ENCODE data around the gene UBE2K. TPM values are rescaled to one million over a fixed set of nuclear protein-coding genes. Genes with fewer than 3 reads are reported as not detected.
"Not testable (repeated sequence)": the region's sequence is repeated elsewhere in the genome, so short reads cannot be mapped to it uniquely, and the experiment has no call there.

Gene UBE2K
- total and polyA plus RNA-seq, 2 experiments from 2014 or later: 26.7 to 127 TPM

- Histone ChIP-seq H3K9me3 (ENCODE audit: low read depth) (no peaks in the 10 kb centered on the region), H3F3A (ENCODE audit: insufficient read depth) (peaks cover 20% of the 10 kb centered on the region; the same call in 1 of the 2 replicates), H3K27me3 (replicated peaks; ENCODE audit: insufficient read depth) (no peaks in the 10 kb centered on the region), H3K9ac (peak overlapping the region; percentile 90), H4K20me1 (ENCODE audit: insufficient read depth) (0 out of 2 replicates have a peak, but pooled peaks cover 5% of the 10 kb centered on the region), H3K4me2 (ENCODE audit: unreplicated experiment) (peak overlapping the region; percentile 99), H2AFZ (peak overlapping the region; percentile 85), H3K79me2 (ENCODE audit: insufficient read depth) (peaks cover 63% of the 10 kb centered on the region), H3K4me3 (peak overlapping the region; percentile 91), H3K4me1 (ENCODE audit: insufficient read depth) (peaks cover 29% of the 10 kb centered on the region), H3K27ac (peak overlapping the region; percentile 90), H3K9me2 (ENCODE audit: insufficient read depth) (no peaks in the 10 kb centered on the region), H3K36me3 (ENCODE audit: low read depth) (no peaks in the 10 kb centered on the region)
- 0% methylated on average over 10 to 21 of the region's 21 CpGs for WGBS, 2 experiments (ENCODE audit: low coverage in 1 of 2, low lambda C conversion rate in 2 of 2, missing lambda C conversion rate in 2 of 2)
- peak; percentile 61 for DNase-seq
- no peak for TF ChIP-seq EZH2 (IDR thresholded peaks at IDR 0.05; ENCODE audit: insufficient read depth, poor library complexity, severe bottlenecking)
- in situ Hi-C loops (cut with MboI): loop anchor here (25.0 kb wide), 1 partner anchor 614 kb away; no protein-coding TSS in a partner anchor
Measured at GRCh38 chr4:39698424-39699009, 581 bp downstream of the UBE2K start.

- Histone ChIP-seq H3K27me3 (replicated peaks; ENCODE audit: insufficient read depth) (no peaks in the 10 kb centered on the region), H3K9me3 (ENCODE audit: low read depth) (no peaks in the 10 kb centered on the region), H3F3A (ENCODE audit: insufficient read depth) (peaks cover 20% of the 10 kb centered on the region; the same call in 1 of the 2 replicates), H3K4me1 (ENCODE audit: insufficient read depth) (peaks cover 29% of the 10 kb centered on the region), H3K9ac (peak overlapping the region; percentile 90), H3K9me2 (ENCODE audit: insufficient read depth) (no peaks in the 10 kb centered on the region), H3K27ac (peak overlapping the region; percentile 90), H2AFZ (no peak overlapping the region), H3K4me2 (ENCODE audit: unreplicated experiment) (peak overlapping the region; percentile 99), H4K20me1 (ENCODE audit: insufficient read depth) (0 out of 2 replicates have a peak, but pooled peaks cover 5% of the 10 kb centered on the region), H3K4me3 (peak overlapping the region; percentile 91), H3K79me2 (ENCODE audit: insufficient read depth) (peaks cover 76% of the 10 kb centered on the region), H3K36me3 (ENCODE audit: low read depth) (no peaks in the 10 kb centered on the region)
- in situ Hi-C loops (cut with MboI): loop anchor here (25.0 kb wide), 1 partner anchor 612 kb away; no protein-coding TSS in a partner anchor
- 1 to 3% methylated on average over 4 of the region's 4 CpGs for WGBS, 2 experiments (ENCODE audit: low coverage in 1 of 2, low lambda C conversion rate in 2 of 2, missing lambda C conversion rate in 2 of 2)
- DNase-seq: peak; percentile 58
- no peak for TF ChIP-seq EZH2phosphoT487 (IDR thresholded peaks at IDR 0.05; ENCODE audit: insufficient read depth, low read depth)
- no peak for TF ChIP-seq EZH2 (IDR thresholded peaks at IDR 0.05; ENCODE audit: insufficient read depth, poor library complexity, severe bottlenecking)
Measured at GRCh38 chr4:39699687-39700409, 1.9 kb downstream of the UBE2K start.

GRCh38 chr4:39700554-39700953 lies 2.6 kb downstream of the UBE2K start:
- peak overlapping the region; percentile 90 for H3K9ac ChIP-seq
- H3F3A ChIP-seq (ENCODE audit: insufficient read depth): peaks cover 24% of the 10 kb centered on the region
- no peaks in the 10 kb centered on the region for H3K36me3 ChIP-seq (ENCODE audit: low read depth)
- H3K4me3 ChIP-seq: peak overlapping the region; percentile 91
- no peaks in the 10 kb centered on the region for H3K9me2 ChIP-seq (ENCODE audit: insufficient read depth)
- H3K27ac ChIP-seq: peak overlapping the region; percentile 90
- no peaks in the 10 kb centered on the region for H3K9me3 ChIP-seq (ENCODE audit: low read depth)
- H3K27me3 ChIP-seq (replicated peaks; ENCODE audit: insufficient read depth): no peaks in the 10 kb centered on the region
- peaks cover 83% of the 10 kb centered on the region for H3K79me2 ChIP-seq (ENCODE audit: insufficient read depth)
- H3K4me1 ChIP-seq (ENCODE audit: insufficient read depth): peaks cover 29% of the 10 kb centered on the region
- in situ Hi-C loops (cut with MboI): no loop called here
- no peak overlapping the region for H2AFZ ChIP-seq
- no peak for TF ChIP-seq EZH2 (IDR thresholded peaks at IDR 0.05; ENCODE audit: insufficient read depth, poor library complexity, severe bottlenecking)
- H4K20me1 ChIP-seq (ENCODE audit: insufficient read depth): 0 out of 2 replicates have a peak, but pooled peaks cover 5% of the 10 kb centered on the region
- DNase-seq: peak; percentile 5
- peak overlapping the region; percentile 99 for H3K4me2 ChIP-seq (ENCODE audit: unreplicated experiment)
- WGBS, 2 experiments (ENCODE audit: low coverage in 1 of 2, low lambda C conversion rate in 2 of 2, missing lambda C conversion rate in 2 of 2): 18 to 20% methylated on average over 3 of the region's 3 CpGs

- TF ChIP-seq EZH2phosphoT487 (IDR thresholded peaks at IDR 0.05; ENCODE audit: insufficient read depth, low read depth) (no peak), EZH2 (IDR thresholded peaks at IDR 0.05; ENCODE audit: insufficient read depth, poor library complexity, severe bottlenecking) (no peak)
- Histone ChIP-seq H3K9ac (no peak overlapping the region), H3K4me2 (ENCODE audit: unreplicated experiment) (no peak overlapping the region), H3K9me3 (ENCODE audit: low read depth) (no peaks in the 10 kb centered on the region), H3K36me3 (ENCODE audit: low read depth) (no peaks in the 10 kb centered on the region), H4K20me1 (ENCODE audit: insufficient read depth) (0 out of 2 replicates have a peak, but pooled peaks cover 5% of the 10 kb centered on the region), H3K4me3 (no peak overlapping the region), H3K79me2 (ENCODE audit: insufficient read depth) (peaks cover 98% of the 10 kb centered on the region), H2AFZ (no peak overlapping the region), H3K9me2 (ENCODE audit: insufficient read depth) (no peaks in the 10 kb centered on the region), H3K27me3 (replicated peaks; ENCODE audit: insufficient read depth) (no peaks in the 10 kb centered on the region), H3F3A (ENCODE audit: insufficient read depth) (peaks cover 35% of the 10 kb centered on the region), H3K27ac (no peak overlapping the region), H3K4me1 (ENCODE audit: insufficient read depth) (peaks cover 30% of the 10 kb centered on the region)
- DNase-seq: no peak
- in situ Hi-C loops (cut with MboI): no loop called here
- 93% methylated on average over 2 of the region's 2 CpGs for WGBS, 2 experiments (ENCODE audit: low coverage in 1 of 2, low lambda C conversion rate in 2 of 2, missing lambda C conversion rate in 2 of 2)
Measured at GRCh38 chr4:39702716-39703115, 4.8 kb downstream of the UBE2K start.

GRCh38 chr4:39704789-39705188 lies 6.9 kb downstream of the UBE2K start:
- H3K36me3 ChIP-seq (ENCODE audit: low read depth); DNase-seq; H3K4me2 ChIP-seq (ENCODE audit: unreplicated experiment); H3K9me2 ChIP-seq (ENCODE audit: insufficient read depth); H3K9me3 ChIP-seq (ENCODE audit: low read depth); H4K20me1 ChIP-seq (ENCODE audit: insufficient read depth); H3K27me3 ChIP-seq (replicated peaks; ENCODE audit: insufficient read depth); H3K27ac ChIP-seq; H2AFZ ChIP-seq; in situ Hi-C loops (cut with MboI); H3K4me3 ChIP-seq; H3K9ac ChIP-seq: not testable (repeated sequence)
- 97% methylated on average over 7 to 13 of the region's 13 CpGs for WGBS, 2 experiments (ENCODE audit: low coverage in 1 of 2, low lambda C conversion rate in 2 of 2, missing lambda C conversion rate in 2 of 2)
- peaks cover 100% of the 10 kb centered on the region for H3K79me2 ChIP-seq (ENCODE audit: insufficient read depth)
- peaks cover 37% of the 10 kb centered on the region for H3F3A ChIP-seq (ENCODE audit: insufficient read depth)
- H3K4me1 ChIP-seq (ENCODE audit: insufficient read depth): peaks cover 40% of the 10 kb centered on the region
